PFSK-1 (cell line): ENCODE measurements around the gene FGGY.

Source experiments
- POLR2AphosphoS5 ChIP-seq: IDR thresholded peaks from 2 replicates; pipeline ENCODE4 v1.6.1; 2012; ENCODE audit warnings: low read depth, mild to moderate bottlenecking, control low read depth, low read length, moderate library complexity
- REST ChIP-seq, 2 experiments: IDR thresholded peaks; 2 replicates each; pipeline versions ENCODE4 v1.6.1 to v1.8.0; 2011 to 2012; ENCODE audit warnings: low read depth in 2 of 2, low read length in 2 of 2, control low read depth in 1 of 2, inconsistent platforms in 1 of 2, mild to moderate bottlenecking in 1 of 2, moderate library complexity in 1 of 2; ENCODE audit not compliant: insufficient read depth in 1 of 2
- TAF1 ChIP-seq: IDR thresholded peaks from 2 replicates; pipeline ENCODE4 v1.6.1; 2012; ENCODE audit warnings: low read length, control low read depth, borderline replicate concordance; ENCODE audit not compliant: insufficient read depth

- TF ChIP-seq TAF1 (no peak), POLR2AphosphoS5 (no peak), REST (IDR thresholded peaks at IDR 0.05; ENCODE audit: insufficient read depth in 1 of 2, low read depth in 2 of 2, low read length in 2 of 2) (no peak)
These were observed 435.5 kb downstream of the FGGY start for GRCh38 chr1:59732214-59732955.
